GM12875 (cell line): ENCODE results near the gene ERC2.

Experiments used
- H3K4me3 ChIP-seq: one replicate; pipeline ENCODE4 v1.5.1; 2011; ENCODE audit warnings: low read depth, low read length, control low read depth
- TF ChIP-seq, protein P1 (sequence below): IDR thresholded peaks from 2 replicates; pipeline ENCODE4 v1.5.1; 2011; ENCODE audit warnings: low read depth, mild to moderate bottlenecking, control low read depth, inconsistent platforms, low read length, moderate library complexity, borderline replicate concordance; ENCODE audit not compliant: insufficient read depth

Gene ERC2

DNA sequence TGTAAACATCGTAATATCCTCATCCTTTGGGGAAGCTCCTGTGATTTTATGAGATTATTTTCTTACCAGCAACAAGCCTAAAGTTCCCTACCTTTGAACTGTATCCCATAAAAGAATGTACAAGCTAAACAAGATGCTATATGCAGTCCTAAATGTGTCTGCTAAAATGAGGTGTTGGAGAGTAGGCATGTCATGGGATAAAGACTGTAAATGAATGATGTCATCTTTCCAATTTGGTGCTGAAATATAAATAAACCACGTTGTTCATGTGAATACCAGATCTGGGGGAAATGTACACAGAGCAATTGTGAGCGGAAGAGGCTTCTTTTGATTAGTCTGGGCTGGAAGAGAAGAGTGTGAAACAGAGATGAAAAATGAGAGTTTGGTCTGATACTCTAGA lies 766.3 kb downstream of the ERC2 start:
- TF ChIP-seq, protein P1, sequence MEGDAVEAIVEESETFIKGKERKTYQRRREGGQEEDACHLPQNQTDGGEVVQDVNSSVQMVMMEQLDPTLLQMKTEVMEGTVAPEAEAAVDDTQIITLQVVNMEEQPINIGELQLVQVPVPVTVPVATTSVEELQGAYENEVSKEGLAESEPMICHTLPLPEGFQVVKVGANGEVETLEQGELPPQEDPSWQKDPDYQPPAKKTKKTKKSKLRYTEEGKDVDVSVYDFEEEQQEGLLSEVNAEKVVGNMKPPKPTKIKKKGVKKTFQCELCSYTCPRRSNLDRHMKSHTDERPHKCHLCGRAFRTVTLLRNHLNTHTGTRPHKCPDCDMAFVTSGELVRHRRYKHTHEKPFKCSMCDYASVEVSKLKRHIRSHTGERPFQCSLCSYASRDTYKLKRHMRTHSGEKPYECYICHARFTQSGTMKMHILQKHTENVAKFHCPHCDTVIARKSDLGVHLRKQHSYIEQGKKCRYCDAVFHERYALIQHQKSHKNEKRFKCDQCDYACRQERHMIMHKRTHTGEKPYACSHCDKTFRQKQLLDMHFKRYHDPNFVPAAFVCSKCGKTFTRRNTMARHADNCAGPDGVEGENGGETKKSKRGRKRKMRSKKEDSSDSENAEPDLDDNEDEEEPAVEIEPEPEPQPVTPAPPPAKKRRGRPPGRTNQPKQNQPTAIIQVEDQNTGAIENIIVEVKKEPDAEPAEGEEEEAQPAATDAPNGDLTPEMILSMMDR: no peak

GRCh38 chr3:55698831-55699230 lies 769.4 kb downstream of the ERC2 start:
- no peak overlapping the region for H3K4me3 ChIP-seq
- TF ChIP-seq, protein P1: no peak

More for the DNA sequence above, 766.3 kb downstream of the ERC2 start:
- no peak overlapping the region for H3K4me3 ChIP-seq

GRCh38 chr3:55697177-55697865 lies 770.9 kb downstream of the ERC2 start:
- TF ChIP-seq, protein P1: no peak
- H3K4me3 ChIP-seq: no peak overlapping the region

GRCh38 chr3:55692957-55693558 lies 775.2 kb downstream of the ERC2 start:
- TF ChIP-seq, protein P1: no peak
- H3K4me3 ChIP-seq: no peak overlapping the region

GRCh38 chr3:55692295-55692956 lies 775.8 kb downstream of the ERC2 start:
- TF ChIP-seq, protein P1: no peak
- H3K4me3 ChIP-seq: no peak overlapping the region

- H3K4me3 ChIP-seq: no peak overlapping the region
- TF ChIP-seq, protein P1: no peak
Observed at GRCh38 chr3:55691141-55691540, 777.1 kb downstream of the ERC2 start.

DNA sequence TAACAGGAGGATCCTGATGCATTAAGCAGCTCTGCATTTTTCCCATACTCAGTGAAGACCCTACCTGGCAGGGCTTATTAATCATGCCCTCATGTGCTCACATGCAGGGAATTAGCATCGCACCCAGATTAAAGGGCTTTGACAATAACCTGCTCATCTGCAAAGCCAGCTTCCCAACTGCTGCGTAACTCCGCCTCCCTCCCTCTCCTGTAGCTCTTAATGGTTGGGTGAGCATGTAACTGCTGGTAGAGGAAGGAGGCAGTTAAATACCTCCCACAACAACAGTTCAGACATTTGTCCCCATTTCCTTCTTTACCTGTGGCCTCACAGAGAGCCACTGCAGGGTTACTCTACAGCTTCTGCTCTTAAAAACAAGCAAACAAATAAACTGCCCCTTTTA lies 777.5 kb downstream of the ERC2 start:
- H3K4me3 ChIP-seq: no peak overlapping the region
- TF ChIP-seq, protein P1: no peak
